Activated naive CD4-positive, alpha-beta T cell treated with anti-CD3 and anti-CD28 coated beads, Interleukin-2, amount 50 U/mL, for 16 hours (primary cell): ENCODE data around the gene AWAT2.
"Not testable (repeated sequence)": the region's sequence is repeated elsewhere in the genome, so short reads cannot be mapped to it uniquely, and the experiment has no call there.

Experiments
- DNase-seq: peaks from one replicate; pipeline ENCODE4 v3.0.0-alpha.2; 2020

The AWAT2 gene

GRCh38 chrX:70039758-70040157, 10.0 kb downstream of the AWAT2 start:
- no peak for DNase-seq

- DNase-seq = no peak
These were observed 10.8 kb downstream of the AWAT2 start for GRCh38 chrX:70038951-70039350.

- no peak for DNase-seq
These were observed 11.2 kb downstream of the AWAT2 start for GRCh38 chrX:70038515-70038914.

- no peak for DNase-seq
These were observed 15.1 kb downstream of the AWAT2 start for GRCh38 chrX:70034646-70035045.

GRCh38 chrX:70033348-70034051, 16.2 kb downstream of the AWAT2 start:
- peak; percentile 19 for DNase-seq

- DNase-seq = no peak
These were observed 16.9 kb downstream of the AWAT2 start for GRCh38 chrX:70032792-70033191.

GRCh38 chrX:70030301-70030767, 19.4 kb downstream of the AWAT2 start:
- DNase-seq = peak; percentile 30

- no peak for DNase-seq
These were observed 19.9 kb downstream of the AWAT2 start for GRCh38 chrX:70029863-70030262.

GRCh38 chrX:70026851-70027200, 22.9 kb downstream of the AWAT2 start:
- DNase-seq = no peak

- DNase-seq = no peak
These were observed 23.5 kb downstream of the AWAT2 start for GRCh38 chrX:70026112-70026850.

- DNase-seq = no peak
These were observed 24.3 kb downstream of the AWAT2 start for GRCh38 chrX:70025464-70025863.

GRCh38 chrX:70022616-70023015, 27.1 kb downstream of the AWAT2 start:
- DNase-seq = no peak

- DNase-seq = no peak
These were observed 33.2 kb downstream of the AWAT2 start for GRCh38 chrX:70016513-70016912.

- no peak for DNase-seq
These were observed 36.0 kb downstream of the AWAT2 start for GRCh38 chrX:70013466-70014381.

GRCh38 chrX:70012756-70013155, 37.0 kb downstream of the AWAT2 start:
- no peak for DNase-seq

- DNase-seq = no peak
These were observed 39.8 kb downstream of the AWAT2 start for GRCh38 chrX:70009970-70010369.

- no peak for DNase-seq
These were observed 40.7 kb downstream of the AWAT2 start for GRCh38 chrX:70009049-70009448.

- DNase-seq = no peak
These were observed 41.8 kb downstream of the AWAT2 start for GRCh38 chrX:70007946-70008345.

GRCh38 chrX:70001708-70002341, 47.9 kb downstream of the AWAT2 start:
- no peak for DNase-seq

GRCh38 chrX:70001269-70001668, 48.5 kb downstream of the AWAT2 start:
- DNase-seq = no peak

GRCh38 chrX:69998299-69998698, 51.4 kb downstream of the AWAT2 start:
- DNase-seq = not testable (repeated sequence)

- DNase-seq = no peak
These were observed 53.6 kb downstream of the AWAT2 start for GRCh38 chrX:69996113-69996468.
